Measurements from ENCODE around the gene FAP. TPM values are rescaled to one million over a fixed set of nuclear protein-coding genes. Genes with fewer than 3 reads are reported as not detected.

The FAP gene
- polyA plus RNA-seq, 2 of the 4 experiments (the other 2 are of a cell fraction) = 0.03 to 0.16 TPM

DNA sequence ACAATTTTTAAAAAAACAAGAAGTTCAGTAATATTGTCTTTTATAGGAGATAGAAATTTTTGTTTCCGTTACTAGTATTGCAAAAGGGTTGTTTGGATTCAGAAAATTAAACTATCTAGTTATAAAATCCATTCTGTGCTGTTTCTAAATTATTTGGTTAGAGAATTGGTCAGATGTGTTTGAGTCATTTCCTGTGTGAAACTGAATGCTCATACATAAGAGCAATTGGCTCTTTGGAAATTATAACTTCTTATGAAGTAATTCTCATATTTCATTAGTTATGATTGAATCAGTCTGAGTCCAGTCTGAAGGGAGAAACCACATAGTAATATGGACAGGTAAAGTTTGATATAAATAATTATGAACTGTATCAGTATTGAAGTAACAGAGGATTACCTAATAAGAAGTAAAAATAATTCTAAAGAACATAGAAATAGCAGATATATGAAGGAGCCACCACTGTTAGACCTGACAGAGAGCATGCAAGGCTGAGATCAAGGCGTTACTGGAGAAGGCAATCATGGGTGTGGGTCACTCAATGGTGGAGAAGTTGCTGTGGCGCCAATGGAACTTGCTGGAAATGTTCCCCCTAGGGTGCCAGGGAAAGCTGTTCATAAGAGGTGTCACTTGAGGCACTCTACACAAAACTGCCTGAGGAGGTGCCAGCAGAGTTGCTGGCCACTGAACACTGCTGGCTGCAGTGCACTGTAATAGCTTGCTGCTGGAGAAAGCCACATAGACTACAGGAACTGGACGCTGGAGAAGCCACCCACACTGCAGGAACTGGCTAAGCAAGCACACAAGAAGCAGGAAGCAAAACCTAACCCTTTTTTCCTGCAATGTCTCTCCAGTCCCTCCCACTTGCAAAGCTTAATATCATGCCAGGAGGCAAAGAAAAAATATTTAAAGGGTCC lies 18.0 kb upstream of the FAP start:
- ATAC-seq = peak in 1 of 2 experiments; percentile 34; a peak in 1 of 6 replicates
- CTCF ChIA-PET = no interaction called here
- H3K27ac ChIP-seq = no peak overlapping the region
- no peaks in the 10 kb centered on the region for H3K4me1 ChIP-seq
- H3K4me2 ChIP-seq = no peak overlapping the region
- TF ChIP-seq EHMT2 (IDR thresholded peaks at IDR 0.05; ENCODE audit: low read depth) (no peak), PHF8 (IDR thresholded peaks at IDR 0.05; ENCODE audit: borderline replicate concordance, low read depth) (no peak), CHD2 (IDR thresholded peaks at IDR 0.05; ENCODE audit: low read length, partially characterized antibody) (no peak), RFX5 (IDR thresholded peaks at IDR 0.05) (no peak), RAD21 (conservative IDR thresholded peaks at IDR 0.05 in 1 of 2, IDR thresholded peaks at IDR 0.05 in 1 of 2) (no peak), HOXB5 (CRISPR knock-in tag; IDR thresholded peaks at IDR 0.05) (no peak), JUNB (IDR thresholded peaks at IDR 0.05) (no peak), ZSCAN20 (CRISPR knock-in tag; IDR thresholded peaks at IDR 0.05) (no peak), FOXS1 (CRISPR knock-in tag; IDR thresholded peaks at IDR 0.05) (no peak), ZFP36 (IDR thresholded peaks at IDR 0.05; ENCODE audit: borderline replicate concordance, partially characterized antibody) (no peak), TP53 (CRISPR knock-in tag; IDR thresholded peaks at IDR 0.05) (no peak)
- TF ChIP-seq, protein P1, sequence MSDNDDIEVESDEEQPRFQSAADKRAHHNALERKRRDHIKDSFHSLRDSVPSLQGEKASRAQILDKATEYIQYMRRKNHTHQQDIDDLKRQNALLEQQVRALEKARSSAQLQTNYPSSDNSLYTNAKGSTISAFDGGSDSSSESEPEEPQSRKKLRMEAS (IDR thresholded peaks at IDR 0.05) = no peak
- TF ChIP-seq, protein P2, sequence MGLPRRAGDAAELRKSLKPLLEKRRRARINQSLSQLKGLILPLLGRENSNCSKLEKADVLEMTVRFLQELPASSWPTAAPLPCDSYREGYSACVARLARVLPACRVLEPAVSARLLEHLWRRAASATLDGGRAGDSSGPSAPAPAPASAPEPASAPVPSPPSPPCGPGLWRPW (IDR thresholded peaks at IDR 0.05) = no peak
- no peak for DNase-seq (ENCODE audit: low read depth in 1 of 2, low spot score in 1 of 2)
- no peak for FAIRE-seq
- no peak overlapping the region for H3K4me3 ChIP-seq
- 26% methylated on average over 4 of the region's 4 CpGs for WGBS (ENCODE audit: missing lambda C conversion rate)
- POLR2A ChIA-PET = no interaction called here
- no peaks in the 10 kb centered on the region for H3K9me3 ChIP-seq

DNA sequence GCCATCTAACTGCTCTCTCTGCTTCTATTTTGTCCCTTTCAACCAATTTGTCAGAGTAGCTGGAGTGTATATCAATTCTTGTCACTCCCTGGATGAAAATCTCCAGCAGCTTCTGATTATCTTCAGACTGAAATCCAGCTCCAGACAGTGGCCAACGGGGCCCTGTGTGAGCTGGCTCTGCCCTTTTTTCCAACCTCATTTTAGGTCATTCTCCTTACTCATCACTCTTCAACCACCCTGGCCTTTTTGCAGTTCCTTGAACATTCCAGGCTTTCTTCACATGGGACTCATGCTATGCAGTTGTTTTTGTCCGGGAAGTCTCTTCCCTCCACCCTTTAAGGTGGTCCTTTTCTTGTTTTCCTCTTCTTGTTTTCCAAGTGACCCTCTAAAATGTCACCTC lies 15.4 kb upstream of the FAP start:
- Histone ChIP-seq H3K4me1 (no peaks in the 10 kb centered on the region), H3K9me3 (no peaks in the 10 kb centered on the region), H3K4me3 (no peak overlapping the region), H3K27ac (no peak overlapping the region), H3K4me2 (no peak overlapping the region)
- TF ChIP-seq, protein P3, sequence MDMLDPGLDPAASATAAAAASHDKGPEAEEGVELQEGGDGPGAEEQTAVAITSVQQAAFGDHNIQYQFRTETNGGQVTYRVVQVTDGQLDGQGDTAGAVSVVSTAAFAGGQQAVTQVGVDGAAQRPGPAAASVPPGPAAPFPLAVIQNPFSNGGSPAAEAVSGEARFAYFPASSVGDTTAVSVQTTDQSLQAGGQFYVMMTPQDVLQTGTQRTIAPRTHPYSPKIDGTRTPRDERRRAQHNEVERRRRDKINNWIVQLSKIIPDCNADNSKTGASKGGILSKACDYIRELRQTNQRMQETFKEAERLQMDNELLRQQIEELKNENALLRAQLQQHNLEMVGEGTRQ (IDR thresholded peaks at IDR 0.05) = no peak
- TF ChIP-seq ESRRA (IDR thresholded peaks at IDR 0.05; ENCODE audit: borderline replicate concordance, low read length) = no peak
- 18% methylated on average over 2 of the region's 2 CpGs for WGBS (ENCODE audit: missing lambda C conversion rate)
- DNase-seq (ENCODE audit: low read depth in 1 of 2, low spot score in 1 of 2) (no peak), ATAC-seq (no peak), FAIRE-seq (no peak)
- POLR2A ChIA-PET = no interaction called here
- CTCF ChIA-PET = no interaction called here

DNA sequence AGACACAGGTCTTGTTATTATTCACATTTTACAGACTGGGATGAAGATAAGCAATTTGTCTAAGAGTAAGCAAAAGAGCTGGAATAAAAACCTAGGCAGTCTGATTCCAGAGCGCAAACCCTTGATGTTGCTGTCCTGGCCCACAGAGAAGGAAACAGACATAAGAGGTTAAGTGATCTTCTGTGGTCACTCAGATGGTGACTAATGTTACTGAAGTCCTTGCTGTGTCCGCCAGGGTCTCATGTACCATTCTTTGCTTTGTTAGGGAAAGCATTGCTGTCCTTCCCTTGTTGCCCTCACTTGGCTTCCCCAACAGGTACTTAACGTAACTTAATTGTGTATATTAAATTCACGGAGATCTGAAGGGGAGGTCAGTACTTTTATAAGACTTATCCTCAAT lies 14.9 kb upstream of the FAP start:
- H3K27ac ChIP-seq = no peak overlapping the region
- WGBS (ENCODE audit: missing lambda C conversion rate) = 61% methylated on average over 4 of the region's 4 CpGs
- no peak overlapping the region for H3K4me3 ChIP-seq
- no peaks in the 10 kb centered on the region for H3K9me3 ChIP-seq
- FAIRE-seq (no peak), ATAC-seq (no peak), DNase-seq (ENCODE audit: low read depth in 1 of 2, low spot score in 1 of 2) (no peak)
- CTCF ChIA-PET = no interaction called here
- TF ChIP-seq SMC3 (IDR thresholded peaks at IDR 0.05) (no peak), NFE2L2 (conservative IDR thresholded peaks at IDR 0.05; ENCODE audit: low read length) (no peak), MYC (IDR thresholded peaks at IDR 0.05; ENCODE audit: borderline replicate concordance, low read length) (no peak)
- TF ChIP-seq, protein P4, sequence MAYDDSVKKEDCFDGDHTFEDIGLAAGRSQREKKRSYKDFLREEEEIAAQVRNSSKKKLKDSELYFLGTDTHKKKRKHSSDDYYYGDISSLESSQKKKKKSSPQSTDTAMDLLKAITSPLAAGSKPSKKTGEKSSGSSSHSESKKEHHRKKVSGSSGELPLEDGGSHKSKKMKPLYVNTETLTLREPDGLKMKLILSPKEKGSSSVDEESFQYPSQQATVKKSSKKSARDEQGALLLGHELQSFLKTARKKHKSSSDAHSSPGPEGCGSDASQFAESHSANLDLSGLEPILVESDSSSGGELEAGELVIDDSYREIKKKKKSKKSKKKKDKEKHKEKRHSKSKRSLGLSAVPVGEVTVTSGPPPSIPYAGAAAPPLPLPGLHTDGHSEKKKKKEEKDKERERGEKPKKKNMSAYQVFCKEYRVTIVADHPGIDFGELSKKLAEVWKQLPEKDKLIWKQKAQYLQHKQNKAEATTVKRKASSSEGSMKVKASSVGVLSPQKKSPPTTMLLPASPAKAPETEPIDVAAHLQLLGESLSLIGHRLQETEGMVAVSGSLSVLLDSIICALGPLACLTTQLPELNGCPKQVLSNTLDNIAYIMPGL (CRISPR knock-in tag; IDR thresholded peaks at IDR 0.05; ENCODE audit: borderline replicate concordance) = no peak
- TF ChIP-seq, protein P2 (IDR thresholded peaks at IDR 0.05) = no peak
- TF ChIP-seq, protein P5, sequence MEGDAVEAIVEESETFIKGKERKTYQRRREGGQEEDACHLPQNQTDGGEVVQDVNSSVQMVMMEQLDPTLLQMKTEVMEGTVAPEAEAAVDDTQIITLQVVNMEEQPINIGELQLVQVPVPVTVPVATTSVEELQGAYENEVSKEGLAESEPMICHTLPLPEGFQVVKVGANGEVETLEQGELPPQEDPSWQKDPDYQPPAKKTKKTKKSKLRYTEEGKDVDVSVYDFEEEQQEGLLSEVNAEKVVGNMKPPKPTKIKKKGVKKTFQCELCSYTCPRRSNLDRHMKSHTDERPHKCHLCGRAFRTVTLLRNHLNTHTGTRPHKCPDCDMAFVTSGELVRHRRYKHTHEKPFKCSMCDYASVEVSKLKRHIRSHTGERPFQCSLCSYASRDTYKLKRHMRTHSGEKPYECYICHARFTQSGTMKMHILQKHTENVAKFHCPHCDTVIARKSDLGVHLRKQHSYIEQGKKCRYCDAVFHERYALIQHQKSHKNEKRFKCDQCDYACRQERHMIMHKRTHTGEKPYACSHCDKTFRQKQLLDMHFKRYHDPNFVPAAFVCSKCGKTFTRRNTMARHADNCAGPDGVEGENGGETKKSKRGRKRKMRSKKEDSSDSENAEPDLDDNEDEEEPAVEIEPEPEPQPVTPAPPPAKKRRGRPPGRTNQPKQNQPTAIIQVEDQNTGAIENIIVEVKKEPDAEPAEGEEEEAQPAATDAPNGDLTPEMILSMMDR (IDR thresholded peaks at IDR 0.05) = no peak
- H3K4me2 ChIP-seq = no peak overlapping the region
- no peaks in the 10 kb centered on the region for H3K4me1 ChIP-seq
- POLR2A ChIA-PET = no interaction called here

Measured in A549 (cell line).